CD14-positive monocyte (primary cell): ENCODE results near the gene PLXND1. TPM values are rescaled to one million over a fixed set of nuclear protein-coding genes. Genes with fewer than 3 reads are reported as not detected.

Experiments
- DNase-seq, 3 donors: peaks; one replicate each; pipeline ENCODE4 v3.0.0-alpha.2; 2011 to 2022
- H2AFZ ChIP-seq: 2 replicates; pipeline ENCODE4 v1.6.0; 2012; ENCODE audit warnings: mild to moderate bottlenecking, low read depth, low read length, inconsistent platforms; ENCODE audit not compliant: insufficient read depth, poor library complexity, severe bottlenecking
- H3K27ac ChIP-seq, 2 donors: 1 replicate in 1 of 2; 2 replicates in 1 of 2; pipeline ENCODE4 v1.5.1; 2012 to 2013; ENCODE audit warnings: low read length in 2 of 2, control low read depth in 1 of 2, inconsistent platforms in 1 of 2, low read depth in 1 of 2, mild to moderate bottlenecking in 1 of 2
- H3K27me3 ChIP-seq, 2 donors: one replicate each; pipeline versions ENCODE4 v1.6.0 to v1.6.1; 2011 to 2013; ENCODE audit warnings: low read length in 2 of 2; ENCODE audit not compliant: control insufficient read depth in 2 of 2, insufficient read depth in 2 of 2
- H3K36me3 ChIP-seq, 2 donors: replicated peaks in 1 of 2; 1 replicate in 1 of 2; 2 replicates in 1 of 2; pipeline versions ENCODE4 v1.5.1 to v1.6.1; 2012 to 2013; ENCODE audit warnings: low read length in 2 of 2, control low read depth in 1 of 2, inconsistent platforms in 1 of 2, mild to moderate bottlenecking in 1 of 2; ENCODE audit not compliant: insufficient read depth in 2 of 2, control insufficient read depth in 1 of 2
- H3K4me1 ChIP-seq, 2 donors: 1 replicate in 1 of 2; 2 replicates in 1 of 2; pipeline versions ENCODE4 v1.5.1 to v1.6.1; 2012 to 2013; ENCODE audit warnings: low read length in 2 of 2, control low read depth in 1 of 2, inconsistent platforms in 1 of 2, mild to moderate bottlenecking in 1 of 2, moderate library complexity in 1 of 2; ENCODE audit not compliant: insufficient read depth in 2 of 2, control insufficient read depth in 1 of 2
- H3K4me2 ChIP-seq: replicated peaks from 2 replicates; pipeline ENCODE3; 2012; ENCODE audit warnings: low read length, moderate library complexity, mild to moderate bottlenecking; ENCODE audit not compliant: poor library complexity, severe bottlenecking; ENCODE audit errors: extremely low read depth
- H3K4me3 ChIP-seq, 3 experiments: fragments of 200-600 bp in 1 of 3; sonication (generic) in 1 of 3; replicated peaks in 1 of 3; 1 replicate in 2 of 3; 2 replicates in 1 of 3; pipeline ENCODE4 v1.5.1; 2011 to 2013; ENCODE audit warnings: low read length in 3 of 3, mild to moderate bottlenecking in 3 of 3, control low read depth in 2 of 3, low read depth in 2 of 3, inconsistent platforms in 1 of 3, moderate library complexity in 1 of 3
- H3K79me2 ChIP-seq: 2 replicates; pipeline ENCODE4 v1.6.0; 2012; ENCODE audit warnings: mild to moderate bottlenecking, control low read depth, inconsistent platforms, low read length, moderate library complexity; ENCODE audit not compliant: insufficient read depth
- H3K9ac ChIP-seq: 2 replicates; pipeline ENCODE4 v1.6.0; 2017; ENCODE audit warnings: low read length, mild to moderate bottlenecking; ENCODE audit not compliant: insufficient read depth, poor library complexity, severe bottlenecking
- H3K9me3 ChIP-seq, 2 donors: replicated peaks in 1 of 2; 1 replicate in 1 of 2; 2 replicates in 1 of 2; pipeline versions ENCODE4 v1.5.1 to v1.6.1; 2012 to 2013; ENCODE audit warnings: low read length in 2 of 2, control low read depth in 1 of 2; ENCODE audit not compliant: control insufficient read depth in 1 of 2, insufficient read depth in 1 of 2
- H4K20me1 ChIP-seq: 2 replicates; pipeline ENCODE4 v1.6.0; 2012; ENCODE audit warnings: mild to moderate bottlenecking, low read length, control low read depth, moderate library complexity; ENCODE audit not compliant: insufficient read depth
- H3K27ac Mint-ChIP-seq, 7 donors: one replicate each; pipeline ENCODE4 v1.8.0; 2020; ENCODE audit warnings: mild to moderate bottlenecking in 7 of 7, mixed read lengths in 7 of 7, moderate library complexity in 6 of 7, inconsistent platforms in 2 of 7
- H3K27me3 Mint-ChIP-seq, 3 donors: one replicate each; pipeline ENCODE4 v1.8.0; 2021 to 2022; ENCODE audit warnings: low read depth in 3 of 3, mild to moderate bottlenecking in 3 of 3, mixed read lengths in 3 of 3, moderate library complexity in 3 of 3, inconsistent platforms in 1 of 3
- H3K36me3 Mint-ChIP-seq, 2 donors: one replicate each; pipeline ENCODE4 v1.8.0; 2020; ENCODE audit warnings: mixed read lengths in 2 of 2, inconsistent platforms in 1 of 2, mild to moderate bottlenecking in 1 of 2
- H3K4me1 Mint-ChIP-seq: one replicate; pipeline ENCODE4 v1.8.0; 2020; ENCODE audit warnings: mild to moderate bottlenecking, mixed read lengths
- H3K4me3 Mint-ChIP-seq, 2 donors: one replicate each; pipeline ENCODE4 v1.8.0; 2020; ENCODE audit warnings: mild to moderate bottlenecking in 2 of 2, mixed read lengths in 2 of 2, moderate library complexity in 1 of 2
- H3K9me3 Mint-ChIP-seq, 7 donors: one replicate each; pipeline ENCODE4 v1.8.0; 2020 to 2022; ENCODE audit warnings: mixed read lengths in 7 of 7, mild to moderate bottlenecking in 6 of 7, moderate library complexity in 6 of 7, inconsistent platforms in 2 of 7
- WGBS: methylation state at CpG from one replicate; pipeline ENCODE4 v1.1.5; 2013; ENCODE audit warnings: missing lambda C conversion rate; ENCODE audit not compliant: insufficient coverage; 5-methylcytosine and 5-hydroxymethylcytosine counted together
- intact Hi-C, 2 donors: fragments of 100-400 bp; cut with micrococcal nuclease; formaldehyde crosslinking; loops; one replicate each; pipeline versions ENCODE4 v1.15.0 to v1.15.1; 2023
- polyA plus RNA-seq, 3 donors: library from polyadenylated mRNA; depleted of rRNA in 1 of 3; unstranded in 2 of 3; stranded (reverse) in 1 of 3; fragments of 300-500 nt in 2 of 3; fragments of >200 nt in 1 of 3; fragmentation: Illumina TruSeq in 2 of 3; gene quantifications; 1 replicate in 2 of 3; 2 replicates in 1 of 3; pipeline ENCODE4 v1.2.3, GENCODE V29; 2012 to 2021
- TF ChIP-seq, protein P1 (sequence below): fragments of 200-600 bp; IDR thresholded peaks from one replicate; pipeline ENCODE4 v1.8.0; 2022; ENCODE audit warnings: antibody characterized with exemption, mild to moderate bottlenecking

Gene PLXND1
- polyA plus RNA-seq, 3 donors, result 7.1 to 170 (median 9.9) TPM

DNA sequence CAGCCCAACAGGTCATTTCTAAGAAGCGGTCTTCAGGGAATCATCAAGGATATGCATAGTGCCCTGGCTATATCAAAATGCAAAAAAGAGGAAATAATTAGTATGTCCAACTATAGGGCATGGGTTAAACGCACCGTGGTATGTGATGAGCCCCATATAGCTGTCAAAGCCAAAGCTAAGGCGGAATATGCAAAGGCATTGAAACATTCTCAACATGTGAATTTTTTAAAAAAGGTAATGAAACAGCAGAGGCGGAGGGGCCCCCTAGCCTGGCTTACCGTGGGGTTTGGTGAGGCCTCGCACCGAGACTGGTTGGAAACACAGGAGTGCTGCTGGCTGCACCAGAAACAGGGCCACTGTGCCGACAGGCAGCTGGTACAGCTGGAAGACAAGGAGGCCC, 23.2 kb downstream of the PLXND1 start:
- Mint-ChIP-seq H3K36me3 (peaks cover 50 to 80% of the 10 kb centered on the region in 2 donors), H3K27me3 (no peaks in the 10 kb centered on the region), H3K9me3 (no peaks in the 10 kb centered on the region), H3K4me1 (peaks cover 35% of the 10 kb centered on the region), H3K27ac (peak overlapping the region in 2 of 7 donors; percentile 19 to 40), H3K4me3 (no peak overlapping the region)
- peaks cover 27 to 28% of the 10 kb centered on the region in 2 donors for H3K4me1 ChIP-seq
- H3K4me2 ChIP-seq, result no peak overlapping the region
- intact Hi-C loops, result no loop called here
- 79% methylated on average over 7 of the region's 9 CpGs for WGBS
- no peak for DNase-seq
- H3K36me3 ChIP-seq, result peaks cover 46 to 90% of the 10 kb centered on the region in 2 donors
- no peak overlapping the region for H3K4me3 ChIP-seq
- no peak overlapping the region for H2AFZ ChIP-seq
- no peak overlapping the region for H3K9ac ChIP-seq
- peaks cover 71% of the 10 kb centered on the region for H4K20me1 ChIP-seq
- no peaks in the 10 kb centered on the region for H3K27me3 ChIP-seq
- H3K27ac ChIP-seq, result peak overlapping the region in 1 of 2 donors; percentile 31
- H3K79me2 ChIP-seq, result peaks cover 6% of the 10 kb centered on the region
- no peaks in the 10 kb centered on the region for H3K9me3 ChIP-seq
- TF ChIP-seq, protein P1, sequence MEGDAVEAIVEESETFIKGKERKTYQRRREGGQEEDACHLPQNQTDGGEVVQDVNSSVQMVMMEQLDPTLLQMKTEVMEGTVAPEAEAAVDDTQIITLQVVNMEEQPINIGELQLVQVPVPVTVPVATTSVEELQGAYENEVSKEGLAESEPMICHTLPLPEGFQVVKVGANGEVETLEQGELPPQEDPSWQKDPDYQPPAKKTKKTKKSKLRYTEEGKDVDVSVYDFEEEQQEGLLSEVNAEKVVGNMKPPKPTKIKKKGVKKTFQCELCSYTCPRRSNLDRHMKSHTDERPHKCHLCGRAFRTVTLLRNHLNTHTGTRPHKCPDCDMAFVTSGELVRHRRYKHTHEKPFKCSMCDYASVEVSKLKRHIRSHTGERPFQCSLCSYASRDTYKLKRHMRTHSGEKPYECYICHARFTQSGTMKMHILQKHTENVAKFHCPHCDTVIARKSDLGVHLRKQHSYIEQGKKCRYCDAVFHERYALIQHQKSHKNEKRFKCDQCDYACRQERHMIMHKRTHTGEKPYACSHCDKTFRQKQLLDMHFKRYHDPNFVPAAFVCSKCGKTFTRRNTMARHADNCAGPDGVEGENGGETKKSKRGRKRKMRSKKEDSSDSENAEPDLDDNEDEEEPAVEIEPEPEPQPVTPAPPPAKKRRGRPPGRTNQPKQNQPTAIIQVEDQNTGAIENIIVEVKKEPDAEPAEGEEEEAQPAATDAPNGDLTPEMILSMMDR, result no peak

DNA sequence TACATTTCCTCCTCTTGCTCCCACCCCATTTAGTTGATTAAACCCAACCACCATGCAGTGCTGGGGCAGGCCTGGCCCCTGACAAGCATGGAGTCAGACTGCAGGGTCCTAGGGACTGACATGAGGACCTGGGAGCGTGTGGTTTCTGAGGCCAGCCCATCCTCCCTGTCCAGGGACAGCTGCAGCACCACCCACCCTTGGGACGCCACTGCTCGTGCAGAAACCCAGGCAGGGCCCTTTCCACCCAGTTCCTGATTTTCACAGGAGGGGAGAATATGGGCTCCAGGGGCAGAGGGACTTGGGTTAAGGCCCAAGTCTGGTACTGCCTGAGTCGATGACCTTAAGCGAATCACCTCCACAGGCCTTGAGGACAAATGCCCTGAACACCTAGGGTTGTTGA, 23.7 kb downstream of the PLXND1 start:
- Mint-ChIP-seq H3K4me3 (no peak overlapping the region), H3K27ac (peak overlapping the region in 1 of 7 donors; percentile 40), H3K9me3 (no peaks in the 10 kb centered on the region), H3K4me1 (peaks cover 35% of the 10 kb centered on the region), H3K36me3 (peaks cover 49 to 75% of the 10 kb centered on the region in 2 donors), H3K27me3 (no peaks in the 10 kb centered on the region)
- Histone ChIP-seq H3K4me2 (no peak overlapping the region), H3K79me2 (peaks cover 10% of the 10 kb centered on the region), H3K9ac (no peak overlapping the region), H3K9me3 (no peaks in the 10 kb centered on the region), H3K27ac (peak overlapping the region in 1 of 2 donors; percentile 31), H4K20me1 (peaks cover 68% of the 10 kb centered on the region), H3K27me3 (no peaks in the 10 kb centered on the region), H3K4me3 (no peak overlapping the region), H3K36me3 (peaks cover 46 to 85% of the 10 kb centered on the region in 2 donors), H2AFZ (no peak overlapping the region), H3K4me1 (peaks cover 27 to 28% of the 10 kb centered on the region in 2 donors)
- intact Hi-C loops, result no loop called here
- WGBS, result 71% methylated on average over 3 of the region's 5 CpGs
- TF ChIP-seq, protein P1, result no peak
- no peak for DNase-seq
